A549 treated with Hydrocortisone at 1 μM for 4 hours (cell line): ENCODE measurements around the gene APOL4. TPM values are rescaled to one million over a fixed set of nuclear protein-coding genes. Genes with fewer than 3 reads are reported as not detected.

Experiments
- total RNA-seq: library from RNA; stranded (reverse); fragments of 200-300 nt; extraction: Qiagen RNA extraction; gene quantifications from 5 replicates; pipeline ENCODE4 v1.2.3, GENCODE V29; 2022

Gene APOL4, protein sequence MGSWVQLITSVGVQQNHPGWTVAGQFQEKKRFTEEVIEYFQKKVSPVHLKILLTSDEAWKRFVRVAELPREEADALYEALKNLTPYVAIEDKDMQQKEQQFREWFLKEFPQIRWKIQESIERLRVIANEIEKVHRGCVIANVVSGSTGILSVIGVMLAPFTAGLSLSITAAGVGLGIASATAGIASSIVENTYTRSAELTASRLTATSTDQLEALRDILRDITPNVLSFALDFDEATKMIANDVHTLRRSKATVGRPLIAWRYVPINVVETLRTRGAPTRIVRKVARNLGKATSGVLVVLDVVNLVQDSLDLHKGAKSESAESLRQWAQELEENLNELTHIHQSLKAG
- 0.03 TPM in 1 of 5 replicates, not detected in the others for total RNA-seq

DNA sequence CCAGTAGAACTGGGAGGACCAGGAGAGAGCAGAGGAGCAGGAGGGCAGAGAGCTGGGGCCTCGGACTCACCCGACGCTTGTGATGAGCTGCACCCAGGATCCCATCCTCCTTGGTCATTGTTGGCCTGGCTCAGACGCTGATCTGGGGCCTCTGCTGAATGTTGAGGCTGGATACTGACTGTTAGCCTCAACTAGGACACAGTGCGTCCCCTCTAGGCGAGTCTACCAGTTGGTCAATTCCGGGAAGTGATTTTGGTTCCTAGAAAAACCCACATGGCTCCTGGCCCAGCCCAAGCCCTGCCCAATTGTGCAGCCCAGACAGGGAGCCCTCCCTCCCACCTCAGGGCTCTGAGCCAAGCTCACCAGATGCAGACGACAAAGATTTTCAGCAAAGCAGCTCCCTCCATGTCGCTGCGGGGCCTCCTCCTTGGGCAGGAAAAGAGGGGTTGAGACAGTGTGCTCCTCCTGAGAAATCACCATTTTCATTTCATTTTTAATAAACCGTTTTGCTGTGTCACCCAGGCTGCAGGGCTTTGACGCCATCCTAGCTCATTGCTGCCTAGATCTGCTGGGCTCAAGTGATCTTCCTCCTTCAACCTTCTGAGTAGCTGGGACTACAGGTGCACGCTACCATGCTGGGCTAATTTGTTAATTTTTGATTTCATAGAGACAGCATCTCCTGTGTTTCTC lies at the start of gene APOL4:
Gene APOL4 (minus strand): TSS at position 180 of the 690 bp plus-strand sequence. CDS start 75 bp downstream, at position 105.

GRCh38 chr22:36239401-36240171 lies 38.0 kb upstream of the APOL4 start, which contains the start of gene APOL2:
TSS of gene APOL2 (minus strand) at chr22:36239527. CDS start at chr22:36233162, 6,365 bp downstream.

DNA sequence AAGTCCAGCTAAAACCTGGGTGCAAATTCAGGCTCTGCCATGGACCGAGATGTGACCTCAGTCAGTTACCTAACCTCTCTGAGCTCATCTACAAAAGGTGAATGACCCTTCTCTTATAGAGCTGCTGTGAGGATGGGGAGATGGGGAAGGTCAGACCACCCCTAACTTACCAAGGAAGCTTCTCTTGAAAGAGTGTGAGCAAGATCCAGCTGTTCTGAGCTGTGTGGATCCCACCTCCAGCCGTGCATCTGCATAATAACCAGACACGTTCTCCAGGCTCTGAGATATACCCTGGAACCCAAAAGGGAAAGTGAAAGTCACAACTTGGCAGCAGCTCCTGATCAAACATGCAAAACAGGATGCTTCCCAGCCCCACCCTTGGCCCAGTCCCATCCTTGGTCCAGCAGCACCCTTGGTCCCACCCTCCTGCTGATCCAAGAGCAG lies 41.1 kb downstream of the APOL4 start, which contains the start of gene APOL3:
Gene APOL3 (minus strand): TSS at position 257 of the 444 bp plus-strand sequence. CDS start 11,700 bp downstream, outside the sequence.

Other genes starting within 250 kb of the APOL4 start
- gene RBFOX2, start 173.0 kb downstream of the APOL4 start, total RNA-seq: 23.3 to 30.0 TPM (median 27.5 TPM) in 5 replicates
- gene APOL3, start 41.1 kb downstream of the APOL4 start, total RNA-seq: 0.03 to 0.13 TPM in 2 of 5 replicates, not detected in the others
- gene APOL2, start 37.7 kb upstream of the APOL4 start, total RNA-seq: 60.2 to 85.0 TPM (median 64.6 TPM) in 5 replicates
- 14.9 to 22.3 TPM (median 17.2 TPM) in 5 replicates for gene APOL1, start 51.3 kb upstream of the APOL4 start, total RNA-seq
- 142 to 208 TPM (median 157 TPM) in 5 replicates for gene MYH9, start 186.2 kb upstream of the APOL4 start, total RNA-seq